Measurements from ENCODE around the gene PTPRT. TPM values are rescaled to one million over a fixed set of nuclear protein-coding genes. Genes with fewer than 3 reads are reported as not detected.

PTPRT gene
- total RNA-seq, 1 experiment from 2014 or later = not detected

DNA sequence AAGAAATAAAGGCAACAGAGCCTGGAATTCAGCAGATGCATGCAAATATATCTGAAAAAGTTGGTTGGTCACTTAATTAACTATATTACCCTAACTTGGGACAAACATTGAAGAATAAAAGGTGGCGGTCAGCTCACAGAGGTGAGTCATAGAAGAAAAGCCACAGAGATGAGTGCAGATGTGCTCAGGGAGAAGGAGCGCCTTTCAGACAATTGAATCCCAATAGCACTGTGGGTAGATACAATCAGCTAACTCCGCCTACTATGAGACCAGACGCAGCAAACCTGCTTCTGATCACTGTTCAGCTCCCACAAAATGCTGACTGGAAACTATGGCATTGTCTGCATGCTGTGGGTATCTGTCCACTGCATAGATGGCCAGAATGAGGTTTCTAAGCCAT is 447.8 kb downstream of the PTPRT start:
- H3K4me3 ChIP-seq (ENCODE audit: low read depth, low read length, poor library complexity, severe bottlenecking) = no peak overlapping the region
- no peaks in the 10 kb centered on the region for H3K36me3 ChIP-seq (ENCODE audit: insufficient read depth, low read length, poor library complexity, severe bottlenecking)
- no peaks in the 10 kb centered on the region for H3K9me3 ChIP-seq (ENCODE audit: low read depth, low read length, poor library complexity, severe bottlenecking)
- no peak overlapping the region for H3K27ac ChIP-seq (ENCODE audit: low read depth, low read length, poor library complexity, severe bottlenecking)
- no peak for DNase-seq (ENCODE audit: low spot score)
- ChIA-PET POLR2A (ENCODE audit: low non-redundant PET) (no interaction called here), CTCF (no interaction called here)
- intact Hi-C loops (cut with micrococcal nuclease; ENCODE audit: unreplicated experiment) = no loop called here
- TF ChIP-seq CTCF (conservative IDR thresholded peaks at IDR 0.05; ENCODE audit: low read depth, low read length) (no peak), EZH2 (IDR thresholded peaks at IDR 0.05; ENCODE audit: borderline replicate concordance, low read depth, low read length, poor library complexity, severe bottlenecking) (no peak)
- H3K4me1 ChIP-seq (ENCODE audit: insufficient read depth, low read length, poor library complexity, severe bottlenecking) = no peaks in the 10 kb centered on the region
- no TSS peak for BruUV-seq (replicated peaks)
- H3K27me3 ChIP-seq (replicated peaks; ENCODE audit: insufficient read depth, low read depth, low read length, poor library complexity) = no peaks in the 10 kb centered on the region

GRCh38 chr20:42740226-42740870 is 449.4 kb downstream of the PTPRT start:
- Histone ChIP-seq H3K27me3 (replicated peaks; ENCODE audit: insufficient read depth, low read depth, low read length, poor library complexity) (no peaks in the 10 kb centered on the region), H3K9me3 (ENCODE audit: low read depth, low read length, poor library complexity, severe bottlenecking) (no peaks in the 10 kb centered on the region), H3K4me1 (ENCODE audit: insufficient read depth, low read length, poor library complexity, severe bottlenecking) (no peaks in the 10 kb centered on the region), H3K27ac (ENCODE audit: low read depth, low read length, poor library complexity, severe bottlenecking) (no peak overlapping the region), H3K4me3 (ENCODE audit: low read depth, low read length, poor library complexity, severe bottlenecking) (no peak overlapping the region), H3K36me3 (ENCODE audit: insufficient read depth, low read length, poor library complexity, severe bottlenecking) (no peaks in the 10 kb centered on the region)
- POLR2A ChIA-PET (ENCODE audit: low non-redundant PET) = no interaction called here
- no TSS peak for BruUV-seq (replicated peaks)
- no peak for TF ChIP-seq CTCF (conservative IDR thresholded peaks at IDR 0.05; ENCODE audit: low read depth, low read length)
- CTCF ChIA-PET = no interaction called here
- intact Hi-C loops (cut with micrococcal nuclease; ENCODE audit: unreplicated experiment) = no loop called here
- DNase-seq (ENCODE audit: low spot score) = no peak

GRCh38 chr20:42739683-42740082 is 450.0 kb downstream of the PTPRT start:
- Histone ChIP-seq H3K4me3 (ENCODE audit: low read depth, low read length, poor library complexity, severe bottlenecking) (no peak overlapping the region), H3K4me1 (ENCODE audit: insufficient read depth, low read length, poor library complexity, severe bottlenecking) (no peaks in the 10 kb centered on the region), H3K27me3 (replicated peaks; ENCODE audit: insufficient read depth, low read depth, low read length, poor library complexity) (no peaks in the 10 kb centered on the region), H3K9me3 (ENCODE audit: low read depth, low read length, poor library complexity, severe bottlenecking) (no peaks in the 10 kb centered on the region), H3K36me3 (ENCODE audit: insufficient read depth, low read length, poor library complexity, severe bottlenecking) (no peaks in the 10 kb centered on the region), H3K27ac (ENCODE audit: low read depth, low read length, poor library complexity, severe bottlenecking) (no peak overlapping the region)
- POLR2A ChIA-PET (ENCODE audit: low non-redundant PET) = no interaction called here
- no peak for TF ChIP-seq CTCF (conservative IDR thresholded peaks at IDR 0.05; ENCODE audit: low read depth, low read length)
- TF ChIP-seq EZH2 (IDR thresholded peaks at IDR 0.05; ENCODE audit: borderline replicate concordance, low read depth, low read length, poor library complexity, severe bottlenecking) = no peak
- CTCF ChIA-PET = no interaction called here
- BruUV-seq (replicated peaks) = no TSS peak
- intact Hi-C loops (cut with micrococcal nuclease; ENCODE audit: unreplicated experiment) = no loop called here
- no peak for DNase-seq (ENCODE audit: low spot score)
